IPS DF 6.9 (cell line): Measurements from ENCODE around the gene TAB3.

Experiments used
- DNase-seq: peaks from one replicate; pipeline ENCODE4 v3.0.0-alpha.2; 2013; ENCODE audit warnings: low read depth, low spot score
- H3K27ac ChIP-seq: one replicate; pipeline ENCODE4 v1.5.1; 2013; ENCODE audit warnings: low read length, control low read depth
- H3K27me3 ChIP-seq: 2 replicates; pipeline ENCODE4 v1.6.1; 2013; ENCODE audit warnings: mild to moderate bottlenecking, low read length; ENCODE audit not compliant: control insufficient read depth, insufficient read depth
- H3K36me3 ChIP-seq: 2 replicates; pipeline ENCODE4 v1.6.1; 2013; ENCODE audit warnings: low read length; ENCODE audit not compliant: control insufficient read depth, insufficient read depth
- H3K4me1 ChIP-seq: 2 replicates; pipeline ENCODE4 v1.6.1; 2013; ENCODE audit warnings: low read length; ENCODE audit not compliant: control insufficient read depth, insufficient read depth
- H3K4me3 ChIP-seq: 2 replicates; pipeline ENCODE4 v1.5.1; 2013; ENCODE audit warnings: mild to moderate bottlenecking, low read length
- H3K9me3 ChIP-seq: 2 replicates; pipeline ENCODE4 v1.6.1; 2013; ENCODE audit warnings: low read length, inconsistent platforms; ENCODE audit not compliant: control insufficient read depth, insufficient read depth
- WGBS: extraction: QIAGEN DNeasy Blood & Tissue Kit; methylation state at CpG from one replicate; pipeline ENCODE4 v1.1.7; 2013; ENCODE audit warnings: mixed read lengths, missing lambda C conversion rate; ENCODE audit not compliant: insufficient read length, insufficient coverage; 5-methylcytosine and 5-hydroxymethylcytosine counted together

TAB3 gene

DNA sequence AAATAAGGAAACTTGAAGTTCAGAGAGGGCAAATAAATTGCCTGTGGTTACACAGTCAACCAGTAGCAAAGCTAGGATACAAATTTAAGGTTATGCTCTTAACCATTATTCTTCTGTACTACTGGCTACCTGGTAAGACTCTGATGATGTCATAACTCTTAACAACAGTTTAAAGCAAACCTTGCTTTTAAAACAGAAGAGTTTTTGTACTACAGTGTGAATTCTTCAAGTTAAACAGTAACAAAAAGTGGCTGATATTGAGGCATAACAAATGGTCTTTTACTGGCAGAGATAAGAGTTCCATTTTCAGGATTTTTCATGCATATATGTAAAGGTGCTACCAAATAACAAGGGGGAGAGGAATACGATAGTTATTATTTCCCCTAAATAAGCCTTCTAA lies 23.4 kb downstream of the TAB3 start:
- H3K27me3 ChIP-seq: no peaks in the 10 kb centered on the region
- DNase-seq: no peak
- H3K4me3 ChIP-seq: no peak overlapping the region
- WGBS: no CpG with 5 or more reads among the region's 1 CpG
- no peaks in the 10 kb centered on the region for H3K9me3 ChIP-seq
- H3K4me1 ChIP-seq: no peaks in the 10 kb centered on the region
- no peak overlapping the region for H3K27ac ChIP-seq
- no peaks in the 10 kb centered on the region for H3K36me3 ChIP-seq

DNA sequence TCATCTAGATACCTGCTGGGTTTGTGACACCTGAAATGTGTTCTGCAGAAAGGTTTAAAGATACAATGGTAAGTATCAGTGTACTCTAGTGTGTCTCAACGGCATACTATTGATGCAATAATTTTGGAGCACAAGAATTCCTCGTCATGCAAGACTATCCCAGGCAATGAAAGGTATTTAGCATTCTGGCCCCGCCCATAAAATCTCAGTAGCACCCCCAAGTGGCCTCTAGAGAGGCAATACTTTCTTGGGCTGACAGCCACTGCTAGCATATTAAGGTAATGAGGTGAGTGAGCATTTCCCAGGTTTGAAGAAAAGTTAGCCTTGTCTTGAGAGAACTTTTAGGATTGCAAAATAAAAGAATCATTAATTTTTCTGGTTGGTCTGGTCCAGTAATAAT lies 24.0 kb downstream of the TAB3 start:
- DNase-seq: no peak
- no peaks in the 10 kb centered on the region for H3K9me3 ChIP-seq
- no peaks in the 10 kb centered on the region for H3K36me3 ChIP-seq
- no CpG with 5 or more reads among the region's 3 CpGs for WGBS
- H3K4me3 ChIP-seq: no peak overlapping the region
- no peaks in the 10 kb centered on the region for H3K27me3 ChIP-seq
- no peak overlapping the region for H3K27ac ChIP-seq
- H3K4me1 ChIP-seq: no peaks in the 10 kb centered on the region

DNA sequence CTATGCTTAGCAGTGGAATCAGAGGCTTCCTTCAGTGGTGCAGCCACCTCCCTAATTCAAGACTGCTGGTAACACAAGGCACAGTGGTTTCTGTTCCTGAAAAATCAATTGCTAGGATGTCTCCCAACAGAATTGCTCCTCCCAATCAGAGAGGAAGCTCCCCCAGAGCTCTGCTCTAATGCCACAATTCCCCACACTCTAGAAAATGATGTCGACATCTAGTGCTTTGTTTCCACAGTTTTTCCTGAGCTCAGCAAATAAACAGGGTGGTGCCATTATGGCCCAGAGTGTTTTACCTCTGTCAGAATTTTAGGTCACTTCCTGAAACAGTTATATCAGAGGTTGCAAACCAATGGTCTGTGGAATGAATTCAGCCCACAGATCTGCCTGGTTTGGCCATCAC lies 24.7 kb downstream of the TAB3 start:
- Histone ChIP-seq H3K36me3 (no peaks in the 10 kb centered on the region), H3K27ac (no peak overlapping the region), H3K4me3 (no peak overlapping the region), H3K27me3 (no peaks in the 10 kb centered on the region), H3K4me1 (no peaks in the 10 kb centered on the region), H3K9me3 (no peaks in the 10 kb centered on the region)
- DNase-seq: no peak
- WGBS: no CpG with 5 or more reads among the region's 1 CpG

DNA sequence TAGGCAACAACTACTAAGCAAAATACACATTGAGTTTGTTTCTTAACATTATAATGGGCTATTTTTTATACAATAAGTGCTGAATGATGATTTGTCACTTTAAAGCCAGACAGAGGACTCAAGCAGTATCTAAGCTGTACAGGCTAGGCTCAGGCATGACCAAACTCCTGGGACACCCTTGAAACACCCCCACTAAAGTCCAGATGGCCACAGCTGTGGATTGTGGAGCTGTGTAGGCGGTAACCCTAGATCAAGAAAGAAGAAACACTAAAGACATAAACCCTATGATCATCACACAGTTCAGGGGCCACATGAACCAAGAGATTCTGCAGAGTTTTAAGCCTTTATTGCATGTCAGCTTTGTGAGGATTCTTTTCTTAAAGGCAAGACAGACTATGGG lies 25.1 kb downstream of the TAB3 start:
- Histone ChIP-seq H3K9me3 (no peaks in the 10 kb centered on the region), H3K4me1 (no peaks in the 10 kb centered on the region), H3K36me3 (no peaks in the 10 kb centered on the region), H3K27ac (no peak overlapping the region), H3K4me3 (no peak overlapping the region), H3K27me3 (no peaks in the 10 kb centered on the region)
- DNase-seq: no peak
- WGBS: no CpG with 5 or more reads among the region's 1 CpG

DNA sequence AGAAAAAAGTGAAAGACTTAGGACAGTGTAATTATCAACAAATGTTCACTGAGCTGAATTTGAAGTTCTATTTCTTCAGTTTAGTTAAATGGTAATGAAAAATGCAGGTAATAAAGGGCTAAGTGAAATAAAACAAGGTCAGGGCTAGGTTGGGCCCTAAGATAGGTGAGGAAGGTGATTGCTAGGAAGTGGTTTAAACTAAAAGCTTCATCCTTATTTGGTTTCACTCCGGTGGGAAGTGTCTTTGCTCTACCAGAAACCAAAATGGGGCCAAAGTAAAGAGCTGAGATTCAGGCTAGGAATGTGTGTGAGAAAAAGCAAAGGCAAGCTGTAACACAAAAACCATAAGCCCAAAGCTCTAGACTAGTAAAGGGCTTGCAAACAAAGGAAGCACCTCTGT lies 31.0 kb downstream of the TAB3 start:
- Histone ChIP-seq H3K27ac (no peak overlapping the region), H3K36me3 (peaks cover 3% of the 10 kb centered on the region; the same call in 1 of the 2 replicates), H3K9me3 (no peaks in the 10 kb centered on the region), H3K27me3 (no peaks in the 10 kb centered on the region), H3K4me1 (peaks cover 1% of the 10 kb centered on the region; the same call in 1 of the 2 replicates), H3K4me3 (no peak overlapping the region)
- no peak for DNase-seq
- no CpG with 5 or more reads among the region's 1 CpG for WGBS

DNA sequence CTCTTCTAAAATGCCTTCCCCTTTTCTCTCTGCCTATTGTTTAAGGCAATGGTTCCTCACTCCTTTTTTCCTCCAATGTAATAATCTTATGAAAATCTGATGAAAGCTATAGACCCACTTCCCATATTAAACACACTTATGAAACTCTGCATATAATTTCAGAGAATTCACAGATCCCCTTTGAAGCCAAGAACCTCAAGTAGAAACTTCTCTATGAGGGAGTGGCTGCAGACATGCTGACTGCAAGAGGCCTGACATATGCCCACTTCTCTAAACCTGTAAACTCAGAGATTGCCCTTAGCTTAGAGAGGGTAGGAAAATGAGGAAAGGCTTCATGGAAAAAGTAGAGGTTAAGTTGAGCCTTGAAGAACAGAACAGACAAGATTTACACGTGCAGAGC lies 37.6 kb downstream of the TAB3 start:
- no CpG with 5 or more reads among the region's 1 CpG for WGBS
- no peak for DNase-seq
- H3K36me3 ChIP-seq: peaks cover 3% of the 10 kb centered on the region; the same call in 1 of the 2 replicates
- H3K9me3 ChIP-seq: no peaks in the 10 kb centered on the region
- no peaks in the 10 kb centered on the region for H3K27me3 ChIP-seq
- H3K4me1 ChIP-seq: no peaks in the 10 kb centered on the region
- no peak overlapping the region for H3K27ac ChIP-seq
- H3K4me3 ChIP-seq: no peak overlapping the region

DNA sequence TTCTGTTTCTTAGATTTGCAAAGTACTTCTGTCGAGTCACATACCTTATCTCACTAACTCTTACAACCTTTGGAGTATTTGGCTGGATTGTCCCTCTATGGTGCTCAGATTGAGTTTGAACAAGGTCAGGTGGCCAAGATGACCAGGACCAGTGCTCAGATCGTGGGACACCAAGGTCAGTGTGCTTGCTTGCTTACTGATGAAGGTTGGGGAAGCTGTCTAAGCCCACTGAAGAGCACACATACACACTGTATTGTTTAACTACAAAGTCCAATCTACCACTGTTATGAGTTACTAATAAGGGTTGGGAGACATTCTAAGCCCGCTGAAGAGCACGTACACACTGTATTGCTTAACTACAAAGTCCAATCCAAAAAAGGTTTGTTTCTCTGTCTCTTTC lies 53.7 kb downstream of the TAB3 start:
- Histone ChIP-seq H3K27ac (no peak overlapping the region), H3K27me3 (no peaks in the 10 kb centered on the region), H3K36me3 (no peaks in the 10 kb centered on the region), H3K4me1 (no peaks in the 10 kb centered on the region), H3K4me3 (no peak overlapping the region), H3K9me3 (no peaks in the 10 kb centered on the region)
- no CpG with 5 or more reads among the region's 4 CpGs for WGBS
- DNase-seq: no peak

DNA sequence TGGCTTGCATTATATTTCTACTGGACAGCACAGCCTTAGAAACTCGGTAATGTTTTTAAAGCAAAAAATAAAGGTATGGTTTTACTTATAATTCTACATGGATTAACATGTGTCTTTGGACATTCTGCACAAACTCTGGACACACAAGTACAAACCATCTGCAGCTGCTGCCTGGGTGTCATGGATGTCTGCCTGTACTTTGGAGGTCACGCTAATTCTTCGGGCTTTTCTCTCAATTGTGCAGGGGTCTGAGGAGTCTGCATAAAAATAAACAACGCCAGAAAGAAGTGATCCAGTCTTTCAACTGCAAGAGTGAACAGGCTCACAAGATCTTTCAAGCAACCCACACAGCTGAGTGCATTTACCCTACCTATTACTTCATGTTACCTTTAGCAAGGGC lies 55.2 kb downstream of the TAB3 start:
- Histone ChIP-seq H3K4me3 (no peak overlapping the region), H3K36me3 (no peaks in the 10 kb centered on the region), H3K9me3 (no peaks in the 10 kb centered on the region), H3K4me1 (no peaks in the 10 kb centered on the region), H3K27ac (no peak overlapping the region), H3K27me3 (no peaks in the 10 kb centered on the region)
- DNase-seq: no peak
- WGBS: no CpG with 5 or more reads among the region's 4 CpGs

DNA sequence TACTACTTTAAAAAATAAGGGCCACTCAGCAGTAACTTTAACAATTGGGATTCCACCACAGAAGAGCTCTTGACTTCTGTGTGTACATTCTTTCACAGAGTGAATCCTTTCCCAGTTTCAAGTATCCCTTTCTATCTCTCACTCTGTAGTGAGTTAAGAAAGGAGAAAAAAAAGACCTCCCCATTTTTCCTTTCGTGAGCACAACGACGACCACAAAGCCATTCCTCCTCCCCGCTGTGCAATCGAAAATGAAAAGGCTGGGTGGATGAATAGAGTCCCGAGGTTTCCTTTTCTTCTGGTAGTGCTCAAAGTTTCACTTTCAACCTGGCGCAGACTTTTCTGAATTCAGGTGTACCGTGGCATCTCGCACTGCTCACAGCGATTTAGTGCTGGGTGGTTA lies 58.0 kb downstream of the TAB3 start:
- no peak for DNase-seq
- Histone ChIP-seq H3K36me3 (no peaks in the 10 kb centered on the region), H3K27me3 (no peaks in the 10 kb centered on the region), H3K27ac (no peak overlapping the region), H3K4me3 (no peak overlapping the region), H3K9me3 (no peaks in the 10 kb centered on the region), H3K4me1 (no peaks in the 10 kb centered on the region)
- no CpG with 5 or more reads among the region's 10 CpGs for WGBS

DNA sequence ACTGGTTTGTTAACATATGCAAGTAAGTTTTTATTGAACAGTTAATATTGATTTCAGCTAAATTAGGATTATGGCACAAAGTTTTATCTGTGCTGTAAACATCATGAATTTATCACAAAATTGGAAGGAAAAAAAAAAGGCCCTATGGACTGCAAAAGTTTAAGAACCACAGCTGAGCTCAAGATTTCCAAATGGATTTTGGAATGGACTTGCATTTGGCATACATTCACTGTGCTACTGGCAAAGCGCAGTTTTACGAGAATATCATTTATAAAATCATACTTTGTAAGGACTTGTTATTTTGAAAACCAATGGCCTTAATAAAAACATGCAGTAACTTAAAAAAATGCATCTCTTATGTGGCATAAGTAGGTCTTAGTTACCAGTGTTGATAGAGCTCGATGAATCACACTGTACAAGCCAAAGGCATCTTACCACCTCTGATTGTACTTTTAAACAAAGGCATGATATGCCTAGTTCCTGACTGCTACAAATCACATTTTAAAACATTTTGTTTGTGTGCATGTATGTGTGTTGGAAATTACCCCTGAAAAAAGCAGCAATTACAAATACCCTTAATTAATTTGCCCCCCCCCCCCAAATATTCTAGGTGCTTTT lies 58.6 kb downstream of the TAB3 start:
- no peaks in the 10 kb centered on the region for H3K36me3 ChIP-seq
- H3K4me1 ChIP-seq: no peaks in the 10 kb centered on the region
- DNase-seq: no peak
- no peak overlapping the region for H3K4me3 ChIP-seq
- no CpG with 5 or more reads among the region's 3 CpGs for WGBS
- H3K27me3 ChIP-seq: no peaks in the 10 kb centered on the region
- H3K9me3 ChIP-seq: no peaks in the 10 kb centered on the region
- no peak overlapping the region for H3K27ac ChIP-seq

DNA sequence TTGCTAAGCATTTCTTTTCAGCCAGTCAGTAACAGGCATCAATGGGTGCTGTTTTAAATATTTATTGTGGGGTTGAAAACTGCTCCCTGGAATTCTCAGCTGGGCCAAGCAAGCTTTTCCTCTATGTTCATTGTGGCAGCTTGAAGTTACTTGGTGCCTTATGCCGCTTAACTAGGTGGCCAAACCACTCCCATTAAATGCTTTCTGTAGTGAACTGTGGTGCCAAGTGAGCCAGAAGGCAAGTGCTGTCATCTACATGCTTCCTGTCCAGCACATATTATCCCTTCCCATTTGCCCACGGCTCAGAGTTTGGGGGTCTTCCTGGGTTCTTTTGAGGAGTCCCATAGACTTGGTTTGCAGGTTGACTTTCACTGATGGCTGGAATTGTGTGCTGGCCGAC lies 64.8 kb downstream of the TAB3 start:
- Histone ChIP-seq H3K9me3 (no peaks in the 10 kb centered on the region), H3K4me3 (no peak overlapping the region), H3K27ac (no peak overlapping the region), H3K4me1 (no peaks in the 10 kb centered on the region), H3K27me3 (no peaks in the 10 kb centered on the region), H3K36me3 (no peaks in the 10 kb centered on the region)
- no peak for DNase-seq
- WGBS: no CpG with 5 or more reads among the region's 3 CpGs
